ENCODE data around the gene FXYD6.

GRCh38 chr11:117790279-117790678, 86.2 kb downstream of the FXYD6 start:
- no peak for TF ChIP-seq FOXP2 (optimal IDR thresholded peaks at IDR 0.05; ENCODE audit: control extremely low read depth, extremely low read length, insufficient read depth)
- no peak for TF ChIP-seq EZH2 (IDR thresholded peaks at IDR 0.05)
- TF ChIP-seq POLR2AphosphoS5 (IDR thresholded peaks at IDR 0.05; ENCODE audit: borderline replicate concordance, low read depth, low read length), result no peak
